Measurements from ENCODE around the gene HDAC2.

Gene HDAC2

GRCh38 chr6:113907102-113907815 is 63.7 kb downstream of the HDAC2 start:
- DNase-seq: no peak

GRCh38 chr6:113903666-113904330 is 67.2 kb downstream of the HDAC2 start:
- no peak for DNase-seq

- no peak for DNase-seq
These were observed 69.5 kb downstream of the HDAC2 start for GRCh38 chr6:113901482-113901881.

DNA sequence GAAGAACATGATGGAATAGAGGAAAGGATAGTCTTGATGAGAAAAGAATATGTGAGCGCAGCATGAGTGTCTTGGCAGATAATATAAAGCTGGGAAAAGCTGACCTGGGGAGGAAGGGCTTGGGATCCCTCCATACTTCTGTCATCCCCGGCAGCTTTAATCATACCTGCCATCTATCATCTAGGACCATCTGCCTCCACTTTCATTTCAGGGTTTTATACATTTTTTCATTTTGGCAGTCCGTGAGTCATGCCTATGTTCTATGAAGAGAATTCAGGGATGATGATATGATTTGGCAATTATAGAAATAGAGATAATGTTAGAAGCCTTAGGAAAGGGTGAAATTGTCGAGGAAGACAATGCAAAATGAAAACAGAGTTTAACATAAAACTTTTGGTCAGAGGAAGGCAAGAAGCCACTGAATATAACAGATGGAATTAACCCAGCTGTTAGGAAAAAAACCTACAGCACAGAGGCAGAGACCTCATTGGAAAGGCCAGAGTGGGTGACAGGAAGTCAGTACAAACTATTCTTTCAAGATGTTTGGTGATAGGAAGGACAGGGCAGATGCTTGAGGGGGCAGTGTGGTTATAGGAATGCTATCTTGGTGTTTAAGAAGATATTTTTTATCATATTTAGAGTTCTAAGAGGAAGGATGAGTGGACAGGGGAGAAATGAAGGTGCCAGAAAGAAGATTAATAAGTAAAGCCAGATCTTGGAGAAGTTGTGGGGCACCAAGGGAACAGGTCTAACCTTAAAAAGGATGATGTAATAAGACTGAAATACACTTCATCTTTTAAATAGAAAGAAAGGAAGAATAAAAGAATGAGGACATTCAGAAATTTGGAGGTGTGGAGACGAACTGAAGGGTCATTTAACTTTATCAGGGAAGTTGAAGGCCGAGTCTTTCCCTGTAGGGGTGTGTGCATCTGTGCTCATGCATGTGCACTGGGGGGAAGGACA is 76.0 kb downstream of the HDAC2 start:
- no peak for DNase-seq

DNA sequence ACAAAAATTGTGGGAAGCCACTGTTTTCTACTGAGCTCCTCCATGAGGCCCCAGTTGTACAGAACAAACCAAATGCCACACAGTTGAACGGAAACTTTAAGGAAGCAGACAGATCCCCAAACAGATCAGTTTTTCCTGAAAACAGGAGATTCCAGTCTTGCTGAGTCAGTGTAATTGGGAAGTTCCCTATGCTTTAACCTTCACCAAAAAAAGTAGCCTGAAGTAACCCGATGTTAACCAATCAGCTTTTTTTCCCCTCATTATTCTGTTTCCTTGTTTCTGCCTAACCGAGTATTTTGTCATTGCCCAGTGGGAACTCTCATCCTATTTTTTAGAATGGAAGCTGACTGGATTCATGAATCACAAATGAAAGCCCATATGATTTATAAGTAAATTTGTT is 77.1 kb downstream of the HDAC2 start:
- no peak for DNase-seq

- no peak for DNase-seq
These were observed 77.5 kb downstream of the HDAC2 start for GRCh38 chr6:113893451-113893850.

- no peak for DNase-seq
These were observed 81.9 kb downstream of the HDAC2 start for GRCh38 chr6:113888956-113889630.

DNA sequence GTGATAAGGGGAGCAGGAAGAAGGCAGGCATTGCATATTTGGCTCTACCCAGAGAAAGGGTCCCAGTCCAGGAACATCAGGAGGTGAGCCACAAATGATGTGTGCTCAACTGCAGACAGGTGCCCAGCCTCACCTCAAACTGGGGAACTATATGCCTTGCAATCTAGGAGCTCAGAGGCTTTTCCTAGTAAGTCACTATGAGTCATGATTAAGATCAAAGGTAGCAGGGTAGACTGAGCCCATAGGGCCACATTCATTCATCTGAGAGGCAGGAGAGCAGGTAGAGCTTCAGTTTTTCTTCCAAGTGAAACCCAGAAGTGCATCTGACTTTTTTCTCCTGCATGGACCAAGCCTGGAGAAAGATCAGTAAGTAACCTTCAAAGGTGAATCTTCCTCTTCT is 82.5 kb downstream of the HDAC2 start:
- no peak for DNase-seq

DNA sequence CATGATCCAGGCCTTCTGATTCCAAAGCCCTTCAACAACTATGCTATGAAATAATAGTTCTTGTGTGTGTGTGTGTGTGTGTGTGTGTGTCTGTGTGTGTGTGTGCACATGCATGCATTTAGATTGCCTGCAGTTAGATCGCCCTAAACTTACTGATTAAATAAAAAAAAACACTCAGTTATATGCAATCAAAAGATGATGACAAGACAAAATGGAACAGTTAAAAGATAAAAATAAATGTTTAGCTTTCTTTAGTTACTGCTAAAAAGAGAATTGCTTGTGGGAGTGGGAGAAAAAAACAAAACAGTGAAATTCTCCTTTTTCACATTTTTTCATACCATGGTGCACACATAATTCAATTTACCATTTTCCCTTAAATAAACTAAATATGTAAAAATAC is 84.4 kb downstream of the HDAC2 start:
- no peak for DNase-seq

DNA sequence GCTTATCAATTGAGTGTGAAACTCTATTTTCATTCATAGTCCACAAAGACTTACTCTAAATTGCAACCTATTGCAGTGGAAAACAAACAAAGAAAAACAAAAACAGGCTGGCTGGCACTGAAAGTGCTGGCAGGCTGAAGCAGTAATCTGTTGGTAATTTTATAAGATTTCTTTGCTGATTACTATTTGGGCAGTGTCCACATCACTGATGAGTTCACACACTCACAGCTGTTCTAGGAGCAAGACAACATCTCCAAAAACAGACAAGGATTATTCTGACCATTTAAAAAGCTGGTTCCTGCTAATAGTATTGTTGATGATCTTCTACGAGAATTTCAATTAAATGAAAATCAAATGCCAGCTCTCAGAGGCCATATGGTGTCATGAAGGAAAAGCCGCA is 86.9 kb downstream of the HDAC2 start:
- no peak for DNase-seq

Data from CD4-positive, alpha-beta T cell treated with Interleukin-10 for 1 hour (primary cell).